Endothelial cell of umbilical vein (primary cell): Measurements from ENCODE around the gene GLDC. TPM values are rescaled to one million over a fixed set of nuclear protein-coding genes. Genes with fewer than 3 reads are reported as not detected.

Source experiments
- BruUV-seq: library from RNA; stranded (reverse); fragments of 400-500 nt; replicated peaks from 2 replicates; lab custom pipeline; 2021; lab: Mats Ljungman, UMichigan
- CTCF ChIA-PET: fragments of 300-600, 350-600 bp; sonication (Branson Sonifier 250); formaldehyde crosslinking; loops from one replicate; lab custom pipeline; 2021; ENCODE audit warnings: antibody characterized with exemption, inconsistent platforms; lab: Charles Lee
- POLR2A ChIA-PET: fragments of 300-600, 350-600 bp; sonication (Branson Sonifier 250); formaldehyde crosslinking; loops from one replicate; lab custom pipeline; 2021; ENCODE audit warnings: antibody characterized with exemption, inconsistent platforms; lab: Charles Lee
- DNase-seq: peaks from one replicate; pipeline ENCODE4 v3.0.0-alpha.2; 2011; ENCODE audit warnings: low read depth, low spot score
- FAIRE-seq: peaks from 2 replicates; lab custom pipeline; 2011; peaks lifted over from hg19 to GRCh38; lab: Jason Lieb, UNC
- H2AFZ ChIP-seq: 2 replicates; pipeline ENCODE4 v1.6.0; 2012; ENCODE audit warnings: low read depth, low read length, control low read depth, inconsistent platforms
- H3K27ac ChIP-seq: 2 replicates; pipeline ENCODE4 v1.5.1; 2011; ENCODE audit warnings: low read depth, mild to moderate bottlenecking, control low read depth, low read length, moderate library complexity; ENCODE audit not compliant: insufficient read depth
- H3K27me3 ChIP-seq, 2 experiments: 2 replicates each; pipeline versions ENCODE4 v1.6.0 to v1.6.1; 2011; ENCODE audit warnings: low read length in 2 of 2, mixed read lengths in 1 of 2; ENCODE audit not compliant: control insufficient read depth in 2 of 2, insufficient read depth in 2 of 2
- H3K36me3 ChIP-seq, 2 experiments: 2 replicates in 1 of 2; 3 replicates in 1 of 2; pipeline ENCODE4 v1.5.1; 2011; ENCODE audit warnings: low read length in 2 of 2, mild to moderate bottlenecking in 1 of 2, moderate library complexity in 1 of 2; ENCODE audit not compliant: control insufficient read depth in 2 of 2, insufficient read depth in 2 of 2; ENCODE audit errors: extremely low read depth in 1 of 2
- H3K4me1 ChIP-seq: 3 replicates; pipeline ENCODE4 v1.5.1; 2011; ENCODE audit warnings: mild to moderate bottlenecking, low read length; ENCODE audit not compliant: control insufficient read depth, insufficient read depth; ENCODE audit errors: extremely low read depth
- H3K4me2 ChIP-seq: 2 replicates; pipeline ENCODE4 v1.6.1; 2011; ENCODE audit warnings: low read length, control low read depth, mixed read lengths; ENCODE audit not compliant: insufficient read depth
- H3K4me3 ChIP-seq, 3 experiments: fragments of 200-600 bp in 1 of 3; sonication (generic), shearing (Covaris generic) in 1 of 3; replicated peaks in 1 of 3; 2 replicates each; pipeline ENCODE4 v1.5.1; 2011 to 2016; ENCODE audit warnings: control low read depth in 3 of 3, low read length in 3 of 3, mild to moderate bottlenecking in 2 of 3, inconsistent platforms in 1 of 3, low read depth in 1 of 3, moderate library complexity in 1 of 3; ENCODE audit not compliant: insufficient read depth in 1 of 3
- H3K79me2 ChIP-seq: 2 replicates; pipeline ENCODE4 v1.6.0; 2012; ENCODE audit warnings: low read length, inconsistent platforms; ENCODE audit not compliant: control insufficient read depth, insufficient read depth
- H3K9ac ChIP-seq: replicated peaks from 2 replicates; pipeline ENCODE3; 2011; ENCODE audit warnings: low read length, control low read depth; ENCODE audit not compliant: insufficient read depth; ENCODE audit errors: extremely low read depth
- H3K9me1 ChIP-seq: replicated peaks from 3 replicates; pipeline ENCODE4 v1.6.0; 2011; ENCODE audit warnings: mild to moderate bottlenecking, low read length; ENCODE audit not compliant: control insufficient read depth, insufficient read depth; ENCODE audit errors: extremely low read depth
- H3K9me3 ChIP-seq: replicated peaks from 2 replicates; pipeline ENCODE4 v1.5.1; 2012; ENCODE audit warnings: low read length, inconsistent platforms; ENCODE audit not compliant: control insufficient read depth, insufficient read depth
- H4K20me1 ChIP-seq: replicated peaks from 2 replicates; pipeline ENCODE3; 2011; ENCODE audit warnings: mild to moderate bottlenecking, low read length; ENCODE audit not compliant: control insufficient read depth, insufficient read depth; ENCODE audit errors: extremely low read depth
- CTCF ChIP-seq, 2 donors: IDR thresholded peaks; 1 replicate in 1 of 2; 2 replicates in 1 of 2; pipeline ENCODE4 v1.5.1; 2011; ENCODE audit warnings: low read length in 2 of 2, mild to moderate bottlenecking in 2 of 2, moderate library complexity in 2 of 2, control low read depth in 1 of 2, inconsistent platforms in 1 of 2, low read depth in 1 of 2; ENCODE audit not compliant: insufficient read depth in 1 of 2; ENCODE audit errors: extremely low read depth in 1 of 2
- GATA2 ChIP-seq: IDR thresholded peaks from 2 replicates; pipeline ENCODE4 v1.7.0; 2011; ENCODE audit warnings: low read depth, mild to moderate bottlenecking, moderate library complexity, mixed read lengths, low read length; ENCODE audit not compliant: insufficient read length, insufficient read depth
- JUN ChIP-seq: IDR thresholded peaks from 2 replicates; pipeline ENCODE4 v1.6.1; 2011; ENCODE audit warnings: borderline replicate concordance, low read depth; ENCODE audit not compliant: insufficient read length, insufficient read depth
- POLR2A ChIP-seq: IDR thresholded peaks from 2 replicates; pipeline ENCODE4 v1.6.1; 2012; ENCODE audit warnings: low read depth, mild to moderate bottlenecking, control low read depth, low read length
- dilution Hi-C: fragments of 300-500 bp; cut with MboI; formaldehyde crosslinking; loops from one replicate; pipeline ENCODE4 v1.15.0; 2019; ENCODE audit warnings: low sequenced_read_pairs; ENCODE audit not compliant: extremely low pct_ligation_motif_present
- intact Hi-C: fragments of 100-400 bp; cut with micrococcal nuclease; formaldehyde crosslinking; loops from one replicate; pipeline ENCODE4 v1.10.0; 2022
- polyA plus RNA-seq, 4 experiments: library from polyadenylated mRNA; depleted of rRNA in 3 of 4; stranded (reverse) in 3 of 4; unstranded in 1 of 4; fragments of >200 nt; gene quantifications; 2 replicates each; pipeline versions ENCODE4 v1.2.1 to v1.2.3, GENCODE V29; 2011 to 2012; ENCODE audit warnings: missing spikeins in 1 of 4
- total RNA-seq: library from RNA; stranded (reverse); gene quantifications from 2 replicates; pipeline ENCODE4 v1.2.3, GENCODE V29; 2021

The GLDC gene
- total and polyA plus RNA-seq, 2 donors (not counting 3 experiments of a cell fraction or from before 2014, with no cell fraction given): 1.8 to 2.6 TPM

- no peaks in the 10 kb centered on the region for H3K9me1 ChIP-seq
- H4K20me1 ChIP-seq: no peaks in the 10 kb centered on the region
- CTCF ChIA-PET: interaction anchor here (4.1 kb wide), 1 partner anchor 81 kb away, joined by 29 read pairs; no protein-coding TSS in a partner anchor
- POLR2A ChIA-PET: no interaction called here
- no peak for FAIRE-seq
- DNase-seq: no peak
- dilution Hi-C loops: no loop called here
- no peaks in the 10 kb centered on the region for H3K36me3 ChIP-seq
- H3K27ac ChIP-seq: no peak overlapping the region
- no peak overlapping the region for H2AFZ ChIP-seq
- H3K4me3 ChIP-seq: no peak overlapping the region
- peaks cover 3% of the 10 kb centered on the region for H3K4me1 ChIP-seq
- no peaks in the 10 kb centered on the region for H3K27me3 ChIP-seq
- intact Hi-C loops: no loop called here
- no peaks in the 10 kb centered on the region for H3K79me2 ChIP-seq
- H3K4me2 ChIP-seq: no peak overlapping the region
- no peak for TF ChIP-seq JUN
- no peak for TF ChIP-seq GATA2
- TF ChIP-seq POLR2A: no peak
- H3K9ac ChIP-seq: no peak overlapping the region
- no peaks in the 10 kb centered on the region for H3K9me3 ChIP-seq
- no TSS peak for BruUV-seq
Observed at GRCh38 chr9:6665628-6666027, 20.1 kb upstream of the GLDC start.

GRCh38 chr9:6664204-6664680 lies 18.7 kb upstream of the GLDC start:
- dilution Hi-C loops: no loop called here
- TF ChIP-seq POLR2A (no peak), CTCF (IDR thresholded peaks at IDR 0.05; ENCODE audit: extremely low read depth in 1 of 2, insufficient read depth in 1 of 2, low read depth in 1 of 2, low read length in 2 of 2) (no peak)
- no peak overlapping the region for H3K4me2 ChIP-seq
- no peak for FAIRE-seq
- no peaks in the 10 kb centered on the region for H3K27me3 ChIP-seq
- H3K9me3 ChIP-seq: no peaks in the 10 kb centered on the region
- H2AFZ ChIP-seq: no peak overlapping the region
- no peak overlapping the region for H3K4me3 ChIP-seq
- BruUV-seq: no TSS peak
- no peaks in the 10 kb centered on the region for H3K9me1 ChIP-seq
- H3K4me1 ChIP-seq: peaks cover 3% of the 10 kb centered on the region
- ChIA-PET POLR2A (no interaction called here), CTCF (interaction anchor here (4.1 kb wide), 1 partner anchor 79 kb away, joined by 29 read pairs; no protein-coding TSS in a partner anchor)
- intact Hi-C loops: no loop called here
- H3K27ac ChIP-seq: no peak overlapping the region
- H3K9ac ChIP-seq: no peak overlapping the region
- no peak for DNase-seq
- no peaks in the 10 kb centered on the region for H3K36me3 ChIP-seq
- no peaks in the 10 kb centered on the region for H4K20me1 ChIP-seq
- H3K79me2 ChIP-seq: no peaks in the 10 kb centered on the region
